ENCODE measurements around the gene DBF4B.

Gene DBF4B

DNA sequence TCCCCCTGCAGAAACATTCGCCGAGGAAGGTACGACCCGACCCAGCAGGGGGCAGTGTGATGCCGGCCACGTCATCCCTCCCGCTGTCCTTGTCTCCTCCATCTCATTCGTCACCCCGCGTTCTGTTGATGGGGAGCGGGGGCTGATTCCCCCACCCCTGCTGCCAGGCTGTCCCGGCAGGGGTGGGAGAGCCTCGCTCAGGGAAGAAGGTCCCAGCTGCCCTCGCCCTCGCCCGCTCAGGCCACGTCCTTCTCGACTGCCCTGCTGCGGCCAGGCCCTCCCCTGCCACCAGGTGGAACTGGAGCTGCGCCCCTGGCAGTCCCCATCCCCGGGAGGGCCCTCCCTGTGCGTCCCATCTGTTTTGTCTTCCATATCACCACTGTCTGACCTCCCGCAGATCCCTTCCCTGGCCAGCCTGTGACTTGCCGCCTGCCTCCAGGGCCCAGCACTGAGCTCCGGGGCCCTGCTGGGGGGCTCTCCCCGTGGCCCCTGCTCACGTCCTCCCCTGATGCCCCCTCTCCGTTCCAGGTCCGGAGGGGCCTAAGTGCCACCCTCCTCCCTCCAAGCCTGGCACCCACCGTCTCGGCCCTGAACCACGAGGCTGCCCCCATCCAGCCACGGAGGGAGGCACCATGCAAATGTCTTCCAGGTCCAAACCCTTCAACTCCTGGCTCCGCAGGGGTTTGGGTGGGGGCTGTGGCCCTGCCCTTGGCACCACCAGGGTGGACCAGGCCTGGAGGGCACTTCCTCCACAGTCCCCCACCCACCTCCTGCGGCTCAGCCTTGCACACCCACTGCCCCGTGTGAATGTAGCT, 71.0 kb downstream of the DBF4B start:
- no peak for DNase-seq

DNA sequence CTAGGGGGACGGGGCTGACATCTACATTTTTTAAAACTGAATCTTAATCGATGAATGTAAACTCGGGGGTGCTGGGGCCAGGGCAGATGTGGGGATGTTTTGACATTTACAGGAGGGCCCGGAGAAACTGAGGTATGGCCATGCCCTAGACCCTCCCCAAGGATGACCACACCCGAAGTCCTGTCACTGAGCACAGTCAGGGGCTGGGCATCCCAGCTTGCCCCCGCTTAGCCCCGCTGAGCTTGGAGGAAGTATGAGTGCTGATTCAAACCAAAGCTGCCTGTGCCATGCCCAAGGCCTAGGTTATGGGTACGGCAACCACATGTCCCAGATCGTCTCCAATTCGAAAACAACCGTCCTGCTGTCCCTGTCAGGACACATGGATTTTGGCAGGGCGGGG, 71.7 kb downstream of the DBF4B start:
- no peak for DNase-seq

DNA sequence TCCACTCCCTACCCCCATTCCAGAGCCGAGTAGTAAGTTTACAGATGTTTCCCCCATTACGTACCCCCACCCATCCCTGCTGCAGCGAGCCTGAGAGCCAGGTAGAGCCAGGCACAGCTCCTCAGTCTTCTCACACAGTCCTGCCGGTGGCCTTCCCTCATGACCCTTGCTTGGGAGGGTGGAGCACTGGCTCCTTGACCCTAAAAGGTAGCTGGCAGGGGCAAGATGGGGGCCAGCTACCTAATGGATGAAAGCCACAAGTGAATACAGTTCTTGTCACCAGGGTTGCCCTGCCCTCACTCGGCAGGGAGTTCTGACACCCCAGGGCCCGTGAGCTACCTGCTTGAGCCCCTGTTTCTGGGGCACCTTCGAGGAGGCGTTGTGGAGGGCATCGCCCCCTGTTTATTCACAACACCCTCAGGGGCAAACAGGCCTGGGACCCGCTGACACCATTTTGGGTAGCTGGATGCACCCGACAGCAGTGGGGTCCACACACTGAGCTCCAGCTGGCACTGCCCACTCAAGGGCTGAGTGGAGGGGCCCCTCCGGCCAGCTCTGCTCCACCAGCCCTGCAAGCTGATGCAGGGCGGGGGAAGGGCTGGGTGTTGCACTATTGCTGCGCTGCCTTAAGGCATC, 72.5 kb downstream of the DBF4B start:
- DNase-seq = no peak

DNA sequence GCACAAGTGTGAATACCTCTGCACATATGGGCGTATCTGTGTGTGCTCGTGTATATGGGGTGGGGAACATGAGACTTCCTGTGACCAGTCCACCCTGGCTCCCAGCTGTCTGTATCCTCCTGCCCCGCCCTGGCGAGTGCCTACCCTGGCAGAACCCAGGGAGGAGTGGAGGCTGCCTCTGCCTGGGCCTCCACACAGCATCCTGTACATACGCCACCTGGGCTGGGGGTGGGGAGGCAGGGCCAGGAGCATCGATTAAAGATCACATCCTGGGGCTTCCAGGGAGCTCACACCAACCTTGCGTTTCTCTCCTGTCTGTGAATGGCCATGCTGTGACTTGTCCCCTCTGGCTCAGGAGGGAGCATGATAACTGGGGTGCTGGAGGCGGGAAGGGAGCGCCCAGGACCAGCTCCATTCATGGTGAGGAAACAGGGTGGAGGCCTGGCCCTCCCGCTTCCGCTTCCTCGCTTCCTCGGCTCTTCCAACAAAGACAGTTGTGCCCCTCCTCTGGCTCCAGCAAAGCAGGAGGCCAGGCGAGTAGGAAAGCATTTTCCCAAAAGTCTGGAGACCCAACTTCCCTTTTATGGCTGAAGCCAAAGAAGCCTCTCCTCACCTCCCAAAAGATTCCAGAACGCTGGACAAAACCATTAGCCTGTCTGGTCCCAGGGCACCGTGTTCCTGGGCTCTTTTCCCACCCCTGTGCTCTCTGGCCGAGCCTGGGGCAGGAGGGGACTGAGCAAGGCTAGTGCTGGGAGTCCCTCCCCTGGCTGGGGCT, 73.3 kb downstream of the DBF4B start:
- DNase-seq = no peak

DNA sequence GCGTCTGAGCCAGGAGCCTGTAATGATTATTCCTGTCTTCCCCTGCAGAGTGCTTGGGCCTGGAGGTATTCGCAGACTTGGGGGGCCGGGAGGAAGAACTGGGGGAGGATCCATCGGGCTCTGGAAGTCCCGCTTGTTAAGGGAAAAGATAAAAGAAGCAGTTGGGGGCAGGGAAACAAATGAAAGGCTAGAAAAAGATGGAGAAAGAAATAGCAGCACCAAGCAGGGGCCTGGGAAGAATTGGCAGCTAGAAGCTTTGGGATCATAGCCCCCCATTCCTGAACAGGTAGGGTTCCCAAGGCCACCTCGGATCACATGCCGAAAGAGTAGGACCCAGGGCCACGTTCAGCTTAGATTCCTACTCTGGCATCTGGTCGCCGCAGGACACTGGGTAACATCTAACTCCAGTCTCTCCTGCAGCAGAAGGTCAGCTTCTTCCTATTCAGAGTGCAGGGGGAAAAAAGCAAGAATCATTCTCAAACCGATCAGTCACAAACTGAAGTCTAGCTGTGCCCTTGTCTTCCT, 73.9 kb downstream of the DBF4B start:
- no peak for DNase-seq

DNA sequence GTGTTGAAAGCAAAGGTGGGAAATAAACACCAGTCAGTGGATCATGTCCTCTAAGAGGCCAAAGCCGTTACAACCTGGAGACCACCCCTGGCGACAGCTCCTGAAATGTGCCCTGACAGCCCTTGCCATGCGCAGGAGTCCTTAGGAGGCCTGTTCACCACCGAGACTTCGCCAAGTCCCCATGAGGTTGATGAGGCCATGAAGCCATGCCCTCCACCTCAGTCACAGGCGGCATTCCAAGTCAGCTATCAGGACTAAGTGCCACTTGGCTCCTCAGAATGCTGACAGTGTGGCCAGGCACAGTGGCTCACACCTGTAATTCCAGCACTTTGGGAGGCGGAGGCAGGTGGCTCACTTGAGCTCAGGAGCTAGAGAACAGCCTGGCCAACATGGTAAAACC, 77.5 kb downstream of the DBF4B start:
- DNase-seq = no peak

DNA sequence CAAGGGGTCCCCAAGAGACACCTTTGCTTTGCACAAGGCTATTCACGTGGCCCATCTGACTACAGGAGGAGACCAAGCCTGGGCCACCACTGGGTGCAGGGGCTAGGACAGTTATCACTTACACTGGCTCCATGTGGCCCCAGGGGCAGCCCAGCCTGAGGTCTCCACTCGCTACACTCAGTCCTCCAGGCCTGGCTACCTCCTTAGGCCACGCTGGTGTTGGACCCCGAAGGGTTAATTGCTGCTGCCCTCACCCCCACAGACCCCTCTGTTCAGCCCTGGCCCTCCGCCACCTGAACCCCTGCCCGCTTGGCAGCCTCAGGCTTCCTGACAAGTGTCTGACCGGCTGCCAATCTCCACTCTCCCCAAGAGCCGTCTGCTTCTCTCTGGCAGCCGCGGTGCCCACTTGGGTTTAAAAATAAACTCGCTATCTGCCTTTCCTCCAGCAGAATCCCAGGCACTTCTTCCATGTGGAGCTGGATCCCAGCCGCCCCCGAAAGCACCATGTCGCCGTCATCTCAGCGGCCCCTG, 78.2 kb downstream of the DBF4B start:
- DNase-seq = no peak

DNA sequence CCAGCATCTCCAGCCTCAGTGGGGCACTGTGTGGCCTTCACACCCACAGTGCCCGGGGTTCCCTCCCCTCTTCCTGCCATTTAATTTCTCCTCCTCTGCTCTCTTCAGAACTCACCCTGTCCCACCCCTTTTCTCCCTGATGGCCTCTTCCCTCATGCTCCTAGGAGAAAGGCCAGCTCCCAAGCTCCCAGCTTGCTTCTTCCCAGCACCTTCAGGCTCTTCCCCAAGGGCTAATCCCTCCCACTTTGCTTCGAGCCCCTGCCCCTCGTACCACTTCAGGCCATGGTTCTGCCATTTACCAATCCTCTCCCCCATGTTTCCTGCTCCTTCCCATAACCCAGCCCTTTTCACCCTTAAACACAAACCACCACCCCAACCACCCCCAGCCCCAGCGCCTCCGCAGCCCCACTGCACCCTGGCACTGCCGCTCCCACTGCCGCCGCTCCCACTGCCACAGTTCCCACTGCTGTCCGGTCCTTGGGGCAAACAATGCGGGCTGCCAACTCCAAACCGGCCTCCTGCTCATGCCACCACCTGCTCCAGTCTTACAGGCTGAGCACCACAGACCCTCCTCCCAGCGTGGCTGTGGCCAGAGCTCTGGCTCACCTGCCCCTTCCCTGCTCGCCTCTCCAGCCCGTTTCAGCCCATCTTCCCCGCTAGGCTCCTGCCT, 78.9 kb downstream of the DBF4B start:
- no peak for DNase-seq

DNA sequence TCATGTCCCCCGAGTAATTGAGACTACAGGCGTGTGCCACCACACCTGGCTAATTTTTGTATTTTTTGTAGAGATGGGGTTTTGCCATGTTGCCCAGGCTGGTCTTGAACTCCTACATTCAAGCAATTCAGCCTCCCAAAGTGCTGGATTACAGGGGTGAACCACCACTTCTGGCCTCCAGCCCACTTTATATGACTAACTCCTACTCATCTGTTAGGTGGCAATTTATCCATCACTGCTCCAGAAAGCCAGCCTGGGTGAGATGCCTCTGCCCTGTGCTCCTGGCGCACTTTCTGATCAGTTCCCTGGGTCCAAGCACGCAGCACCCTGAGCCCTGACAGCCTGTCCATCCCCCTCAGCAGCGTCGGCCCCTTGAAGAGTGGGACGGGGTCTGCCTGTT, 79.7 kb downstream of the DBF4B start:
- no peak for DNase-seq

DNA sequence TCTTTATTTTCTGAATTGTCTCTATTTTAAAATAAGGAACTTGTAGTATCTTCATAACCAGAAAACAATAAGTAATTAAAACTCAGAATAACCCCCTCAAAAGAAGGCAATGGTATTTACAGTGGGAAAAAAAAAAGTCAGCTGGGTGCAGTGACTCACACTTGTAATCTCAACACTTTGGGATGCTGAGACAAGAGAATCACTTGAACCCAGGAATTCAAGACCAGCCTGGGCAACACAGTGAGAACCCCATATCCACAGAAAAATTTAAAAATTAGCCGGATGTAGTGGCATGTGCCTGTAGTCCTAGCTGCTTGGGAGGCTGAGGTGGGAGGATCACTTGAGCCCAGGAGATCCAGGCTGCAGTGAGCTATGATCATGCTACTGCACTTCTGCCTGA, 83.8 kb downstream of the DBF4B start:
- DNase-seq = no peak

DNA sequence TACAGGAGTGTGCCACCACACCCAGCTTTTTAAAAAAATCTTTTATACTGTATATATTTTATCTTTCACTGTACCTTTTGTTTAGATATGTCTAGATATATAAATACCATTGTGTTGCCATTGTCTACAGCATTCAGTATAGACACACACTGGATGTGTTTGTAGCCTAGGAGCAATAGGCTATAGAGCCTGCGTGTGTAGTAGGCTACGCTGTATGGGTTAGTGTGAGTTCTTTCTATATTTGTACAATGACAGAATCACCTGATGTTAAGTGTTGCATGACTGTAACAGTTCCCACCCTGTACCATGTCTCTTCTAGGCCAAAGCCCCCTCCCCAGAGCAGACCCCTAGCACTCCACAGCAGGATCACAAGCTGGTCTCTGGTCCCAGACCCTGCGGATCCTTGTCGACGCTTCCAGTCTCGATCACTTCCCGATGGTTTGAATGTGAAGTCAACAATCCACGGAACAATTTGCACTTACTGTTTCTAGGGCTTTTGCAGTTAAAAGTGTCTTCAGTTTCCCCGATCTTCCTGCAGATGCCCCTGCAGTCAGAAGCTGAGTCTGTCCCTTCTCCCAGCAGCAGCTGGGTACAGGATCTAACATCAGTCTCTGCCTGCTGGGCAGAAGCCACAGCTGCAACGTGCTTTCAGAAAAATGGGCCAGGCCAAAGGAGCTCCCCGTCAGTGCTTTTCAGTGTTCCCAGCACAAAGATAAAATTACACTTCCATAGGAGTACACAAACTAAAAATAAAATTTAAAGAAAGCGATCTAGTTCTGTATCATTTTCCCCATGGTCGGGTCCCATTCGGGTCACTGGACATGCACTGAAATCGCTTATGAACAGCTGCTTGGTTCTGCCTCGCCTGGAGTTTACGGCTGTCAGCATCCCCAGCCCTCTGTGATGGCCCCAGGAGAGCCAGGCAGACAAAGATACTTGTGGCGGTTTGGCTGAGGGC, 85.7 kb downstream of the DBF4B start:
- DNase-seq = no peak

DNA sequence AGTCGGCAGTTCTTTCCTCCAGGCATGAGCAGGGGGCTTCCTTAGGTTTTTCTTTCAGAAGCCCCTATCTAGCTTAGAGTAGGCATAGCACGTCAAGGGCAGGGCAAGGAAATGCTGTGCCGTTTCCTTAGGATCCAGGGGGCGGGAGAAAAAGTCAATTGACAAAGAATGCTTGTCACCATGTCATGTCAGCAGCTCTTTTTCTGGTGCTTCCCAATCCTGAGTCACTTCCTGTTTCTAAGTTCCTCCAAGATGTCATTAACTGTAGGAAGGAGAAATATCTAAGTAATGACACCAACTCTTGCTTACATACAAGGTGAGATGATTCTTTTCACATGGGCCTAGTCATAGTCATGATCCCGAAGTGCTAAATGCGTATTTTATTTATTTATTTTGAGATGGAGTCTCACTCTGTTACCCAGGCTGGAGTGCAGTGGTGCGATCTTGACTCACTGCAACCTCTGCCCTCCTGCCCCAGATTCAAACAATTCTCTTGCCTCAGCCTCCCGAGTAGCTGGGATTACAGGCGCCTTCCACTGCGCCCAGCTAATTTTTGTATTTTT, 86.5 kb downstream of the DBF4B start:
- no peak for DNase-seq

DNA sequence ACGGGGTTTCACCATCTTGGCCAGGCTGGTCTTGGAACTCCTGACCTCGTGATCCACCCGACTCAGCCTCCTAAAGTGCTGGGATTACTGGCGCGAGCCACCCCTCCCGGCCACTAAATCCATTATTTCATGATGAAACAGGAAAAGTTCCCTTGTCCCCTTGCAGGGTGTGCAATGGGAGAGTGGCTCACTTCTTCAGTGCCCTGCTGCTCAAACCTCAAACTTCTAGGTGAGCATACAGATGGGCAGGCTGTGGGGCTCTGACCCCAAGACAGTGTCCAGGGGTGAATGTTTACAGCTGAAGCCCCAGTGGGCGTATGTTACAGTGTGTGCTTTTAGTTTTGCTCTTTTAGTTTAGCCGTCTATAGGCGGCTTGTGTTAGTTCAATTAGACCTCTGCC, 87.0 kb downstream of the DBF4B start:
- DNase-seq = no peak

DNA sequence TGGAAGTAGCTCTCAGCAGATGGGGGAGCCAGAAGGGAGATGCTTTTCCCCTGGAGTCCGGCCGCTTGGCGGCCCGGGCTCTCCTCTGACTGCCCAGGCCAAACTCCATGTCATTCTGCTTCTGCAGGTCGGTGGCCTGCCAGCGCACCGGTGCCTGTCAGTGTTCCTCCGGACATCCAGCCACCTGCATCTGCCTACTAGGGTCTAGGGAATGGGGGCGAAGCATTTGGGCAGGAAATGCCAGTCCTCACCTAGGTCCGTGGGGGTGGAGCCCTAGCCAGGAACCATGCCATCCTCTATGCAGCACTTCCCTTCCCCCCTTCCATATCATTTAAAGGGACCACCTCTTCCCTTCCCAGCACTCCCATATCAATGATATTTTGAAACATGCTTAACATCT, 87.5 kb downstream of the DBF4B start:
- no peak for DNase-seq

DNA sequence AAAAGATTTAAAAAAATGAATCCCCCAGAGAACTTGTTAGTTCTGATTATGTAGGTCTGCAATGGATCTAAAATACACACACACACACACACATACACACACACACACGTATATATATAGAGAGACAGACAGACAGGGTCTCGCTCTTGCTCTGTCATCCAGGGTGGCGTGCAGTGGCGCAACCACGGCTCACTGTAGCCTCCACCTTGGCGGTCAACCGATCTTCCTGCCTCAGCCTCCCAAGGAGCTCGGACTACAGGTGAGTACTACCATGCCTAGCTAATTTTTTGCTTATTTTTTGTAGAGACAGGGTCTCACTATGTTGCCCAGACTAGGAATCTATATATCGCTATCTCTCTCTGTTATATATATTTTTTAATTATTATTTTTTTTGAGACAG, 88.3 kb downstream of the DBF4B start:
- DNase-seq = no peak

DNA sequence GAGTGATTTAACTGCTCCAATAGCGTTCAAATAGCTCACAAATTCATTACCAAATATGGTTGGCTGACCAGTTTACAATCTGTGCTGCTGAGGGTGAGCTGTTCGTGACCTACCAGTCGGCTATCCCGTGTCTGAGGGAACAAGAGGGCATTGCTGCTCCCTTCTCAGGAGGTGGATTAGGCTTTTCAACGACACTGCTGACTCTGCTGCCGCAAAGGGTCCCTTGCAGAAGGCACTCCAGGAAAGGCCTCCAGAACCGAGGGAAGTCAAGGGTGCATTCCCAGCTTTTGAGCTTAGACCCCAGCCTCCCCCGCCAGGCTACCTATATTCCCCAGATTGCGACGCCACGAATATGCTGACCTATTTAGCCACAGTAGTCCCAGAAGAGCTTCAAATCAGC, 89.3 kb downstream of the DBF4B start:
- DNase-seq = no peak

DNA sequence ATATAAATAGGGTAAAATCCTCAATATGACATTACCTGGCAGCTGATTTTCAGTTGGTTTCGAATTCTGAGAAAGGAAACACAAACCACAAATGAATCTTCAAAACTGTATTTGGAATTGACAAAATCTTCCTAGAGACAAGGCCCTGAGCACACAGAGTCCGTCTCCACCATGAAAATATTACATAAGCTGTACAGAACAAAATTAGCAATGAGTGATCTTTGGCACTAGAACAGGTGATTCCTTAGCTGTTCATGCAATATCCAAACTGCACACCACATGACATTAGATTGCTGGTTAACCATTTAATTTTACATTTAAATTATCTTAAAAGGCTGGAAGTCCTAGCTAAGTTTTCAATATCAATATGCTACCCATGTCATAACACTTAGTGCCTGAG, 89.9 kb downstream of the DBF4B start:
- DNase-seq = no peak

Data from NCI-H1417 treated with DMSO at 0.1 percent for 48 hours (cell line).